Suprapubic skin (tissue), 4 donors: Measurements from ENCODE around the gene DPH7.
"Not testable (repeated sequence)": the region's sequence is repeated elsewhere in the genome, so short reads cannot be mapped to it uniquely, and the experiment has no call there.

Experiments used
- EP300 ChIP-seq: sonication (generic); formaldehyde crosslinking; IDR thresholded peaks from one replicate; pipeline ENCODE4 v1.6.1; 2017; ENCODE audit warnings: antibody characterized with exemption
- POLR2A ChIP-seq, 2 donors: fragments of 450-650 bp; IDR thresholded peaks; one replicate each; pipeline ENCODE4 v1.6.1; 2017; ENCODE audit warnings: antibody characterized with exemption in 2 of 2, mild to moderate bottlenecking in 2 of 2, moderate library complexity in 2 of 2
- POLR2AphosphoS5 ChIP-seq, 3 donors: sonication (generic); formaldehyde crosslinking; IDR thresholded peaks; one replicate each; pipeline ENCODE4 v1.6.1; 2017; ENCODE audit warnings: antibody characterized with exemption in 3 of 3

DNA sequence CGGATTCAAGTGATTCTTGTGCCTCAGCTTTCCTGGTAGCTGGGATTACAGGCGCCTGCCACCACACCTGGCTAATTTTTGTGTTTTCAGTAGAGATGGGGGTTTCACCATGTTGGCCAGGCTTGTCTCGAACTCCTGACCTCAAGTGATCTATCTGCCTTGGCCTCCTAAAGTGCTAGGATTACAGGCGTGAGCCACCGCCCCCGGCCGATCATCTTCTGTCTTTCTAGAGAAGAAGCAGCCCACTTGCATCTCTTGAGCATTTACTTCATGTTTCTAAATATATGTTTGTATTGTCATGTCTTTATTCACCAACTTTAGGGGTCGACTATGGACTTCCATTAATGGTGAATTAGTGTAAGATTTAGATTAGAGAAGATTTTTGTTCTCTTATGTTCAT, 43.5 kb upstream of the DPH7 start:
- not testable (repeated sequence) for TF ChIP-seq EP300; POLR2A (IDR thresholded peaks at IDR 0.05); POLR2AphosphoS5 (IDR thresholded peaks at IDR 0.05)
